H1 (cell line): Measurements from ENCODE around the gene PRG3. TPM values are rescaled to one million over a fixed set of nuclear protein-coding genes. Genes with fewer than 3 reads are reported as not detected.

Experiments used
- CTCF ChIA-PET: fragments of 300-600 bp; sonication (Branson Sonifier 250); formaldehyde crosslinking; loops from one replicate; lab custom pipeline; 2021; ENCODE audit not compliant: partially characterized antibody; lab: Charles Lee
- POLR2A ChIA-PET: fragments of 300-600 bp; sonication (Branson Sonifier 250); formaldehyde crosslinking; loops from one replicate; lab custom pipeline; 2021; ENCODE audit warnings: inconsistent platforms; ENCODE audit not compliant: partially characterized antibody; lab: Charles Lee
- DNase-seq, 2 experiments: peaks; one replicate each; pipeline versions ENCODE4 v3.0.0 to v3.0.0-alpha.2; 2010 to 2022; ENCODE audit warnings: low spot score in 2 of 2, low read depth in 1 of 2, mixed read lengths in 1 of 2
- FAIRE-seq: peaks from 2 replicates; lab custom pipeline; 2011; peaks lifted over from hg19 to GRCh38; lab: Jason Lieb, UNC
- H2AFZ ChIP-seq: 2 replicates; pipeline ENCODE4 v1.8.1; 2012; ENCODE audit warnings: low read length, inconsistent platforms
- H2AK5ac ChIP-seq: 2 replicates; pipeline ENCODE4 v1.6.1; 2013; ENCODE audit warnings: low read depth, low read length
- H2BK120ac ChIP-seq: replicated peaks from 2 replicates; pipeline ENCODE3; 2013; ENCODE audit warnings: low read depth, low read length, inconsistent platforms
- H2BK12ac ChIP-seq: 2 replicates; pipeline ENCODE4 v1.6.1; 2013; ENCODE audit warnings: low read depth, low read length
- H2BK15ac ChIP-seq: 2 replicates; pipeline ENCODE4 v1.6.1; 2013; ENCODE audit warnings: low read length
- H2BK20ac ChIP-seq: 2 replicates; pipeline ENCODE4 v1.6.1; 2013; ENCODE audit warnings: low read length
- H2BK5ac ChIP-seq: 2 replicates; pipeline ENCODE4 v1.6.1; 2013; ENCODE audit warnings: low read depth, low read length
- H3K14ac ChIP-seq: 2 replicates; pipeline ENCODE4 v1.6.1; 2013; ENCODE audit warnings: inconsistent platforms; ENCODE audit not compliant: insufficient read length
- H3K18ac ChIP-seq: 2 replicates; pipeline ENCODE4 v1.6.1; 2013; ENCODE audit warnings: low read length; ENCODE audit errors: extremely low read depth
- H3K23ac ChIP-seq: 2 replicates; pipeline ENCODE4 v1.6.1; 2013; ENCODE audit warnings: inconsistent platforms; ENCODE audit not compliant: insufficient read length
- H3K23me2 ChIP-seq: 2 replicates; pipeline ENCODE4 v1.6.1; 2013; ENCODE audit warnings: low read depth, low read length
- H3K27ac ChIP-seq: 2 replicates; pipeline ENCODE4 v1.6.1; 2011; ENCODE audit warnings: low read depth, low read length, inconsistent platforms
- H3K27me3 ChIP-seq, 4 experiments: replicated peaks in 1 of 4; 1 replicate in 1 of 4; 2 replicates in 3 of 4; pipeline versions ENCODE4 v1.6.1 to v1.8.1; 2011 to 2013; ENCODE audit warnings: low read length in 3 of 4, mild to moderate bottlenecking in 3 of 4, inconsistent platforms in 2 of 4, mixed read lengths in 2 of 4, moderate library complexity in 1 of 4; ENCODE audit not compliant: control insufficient read depth in 3 of 4, insufficient read depth in 3 of 4; ENCODE audit errors: extremely low read depth in 1 of 4
- H3K36me3 ChIP-seq, 4 experiments: 2 replicates each; pipeline versions ENCODE4 v1.6.1 to v1.8.1; 2011 to 2013; ENCODE audit warnings: mild to moderate bottlenecking in 4 of 4, low read length in 3 of 4, moderate library complexity in 2 of 4, control low read depth in 1 of 4, inconsistent platforms in 1 of 4; ENCODE audit not compliant: insufficient read depth in 4 of 4, control insufficient read depth in 2 of 4
- H3K4ac ChIP-seq: replicated peaks from 2 replicates; pipeline ENCODE3; 2013; ENCODE audit warnings: low read length, low read depth, mixed read lengths, inconsistent platforms; ENCODE audit not compliant: insufficient read length
- H3K4me1 ChIP-seq, 4 experiments: replicated peaks in 1 of 4; 1 replicate in 1 of 4; 2 replicates in 3 of 4; pipeline versions ENCODE4 v1.6.1 to v1.8.1; 2011 to 2013; ENCODE audit warnings: low read length in 3 of 4, inconsistent platforms in 2 of 4, mixed read lengths in 1 of 4; ENCODE audit not compliant: insufficient read depth in 4 of 4, control insufficient read depth in 3 of 4
- H3K4me2 ChIP-seq, 2 experiments: 2 replicates each; pipeline versions ENCODE4 v1.6.1 to v1.8.1; 2011 to 2013; ENCODE audit warnings: low read depth in 2 of 2, low read length in 2 of 2, control low read depth in 1 of 2, inconsistent platforms in 1 of 2, mild to moderate bottlenecking in 1 of 2; ENCODE audit not compliant: insufficient read depth in 1 of 2
- H3K4me3 ChIP-seq, 4 experiments: fragments of 200-600, 300-600 bp in 1 of 4; sonication (generic), shearing (Covaris generic), sonication (Bioruptor Twin) in 1 of 4; 2 replicates each; pipeline versions ENCODE4 v1.5.1 to v1.8.1; 2011 to 2016; ENCODE audit warnings: low read length in 4 of 4, low read depth in 3 of 4, control low read depth in 2 of 4, inconsistent platforms in 2 of 4, mild to moderate bottlenecking in 2 of 4, mixed read lengths in 1 of 4, moderate library complexity in 1 of 4; ENCODE audit not compliant: insufficient read depth in 2 of 4; ENCODE audit errors: extremely low read depth in 1 of 4
- H3K56ac ChIP-seq: replicated peaks from 2 replicates; pipeline ENCODE3; 2013; ENCODE audit warnings: low read depth, mild to moderate bottlenecking, mixed read lengths, low read length, inconsistent platforms; ENCODE audit not compliant: insufficient read length
- H3K79me1 ChIP-seq: 2 replicates; pipeline ENCODE4 v1.6.1; 2013; ENCODE audit warnings: low read depth, low read length, control low read depth
- H3K79me2 ChIP-seq, 2 experiments: 2 replicates each; pipeline versions ENCODE4 v1.6.1 to v1.8.1; 2012 to 2013; ENCODE audit warnings: low read length in 2 of 2, mild to moderate bottlenecking in 2 of 2, inconsistent platforms in 1 of 2; ENCODE audit not compliant: insufficient read depth in 2 of 2, control insufficient read depth in 1 of 2
- H3K9ac ChIP-seq, 4 experiments: replicated peaks in 1 of 4; 1 replicate in 1 of 4; 2 replicates in 3 of 4; pipeline versions ENCODE4 v1.6.1 to v1.8.1; 2011 to 2013; ENCODE audit warnings: low read depth in 3 of 4, low read length in 3 of 4, control low read depth in 2 of 4, mild to moderate bottlenecking in 2 of 4, moderate library complexity in 2 of 4, inconsistent platforms in 1 of 4; ENCODE audit errors: extremely low read depth in 1 of 4
- H3K9me3 ChIP-seq, 2 experiments: 2 replicates each; pipeline versions ENCODE4 v1.6.1 to v1.8.1; 2012 to 2013; ENCODE audit warnings: mild to moderate bottlenecking in 2 of 2, moderate library complexity in 2 of 2, control low read depth in 1 of 2, inconsistent platforms in 1 of 2, low read depth in 1 of 2, low read length in 1 of 2, mixed read lengths in 1 of 2; ENCODE audit not compliant: insufficient read depth in 2 of 2
- H4K20me1 ChIP-seq, 2 experiments: replicated peaks in 1 of 2; 2 replicates each; pipeline versions ENCODE3 to v1.8.1; 2011 to 2013; ENCODE audit warnings: inconsistent platforms in 2 of 2, low read length in 2 of 2, mild to moderate bottlenecking in 1 of 2; ENCODE audit not compliant: insufficient read depth in 2 of 2, control insufficient read depth in 1 of 2
- H4K5ac ChIP-seq: 2 replicates; pipeline ENCODE4 v1.6.1; 2013; ENCODE audit warnings: low read length, low read depth, mixed read lengths, inconsistent platforms; ENCODE audit not compliant: insufficient read length
- H4K8ac ChIP-seq: 2 replicates; pipeline ENCODE4 v1.8.0; 2013; ENCODE audit warnings: mild to moderate bottlenecking, moderate library complexity, low read length, inconsistent platforms; ENCODE audit not compliant: insufficient read depth; ENCODE audit errors: extremely low read depth
- H4K91ac ChIP-seq: replicated peaks from 2 replicates; pipeline ENCODE3; 2013; ENCODE audit warnings: low read length, mixed read lengths, inconsistent platforms; ENCODE audit not compliant: insufficient read length
- GABPA ChIP-seq: IDR thresholded peaks from 2 replicates; pipeline ENCODE4 v1.6.1; 2011; ENCODE audit warnings: mild to moderate bottlenecking, low read length, moderate library complexity, borderline replicate concordance; ENCODE audit not compliant: insufficient read depth
- KDM5A ChIP-seq: fragments of 200-600 bp; IDR thresholded peaks from 2 replicates; pipeline ENCODE4 v1.7.1; 2012; ENCODE audit warnings: mild to moderate bottlenecking, low read length, inconsistent platforms, mixed read lengths
- USF2 ChIP-seq: IDR thresholded peaks from 2 replicates; pipeline ENCODE4 v1.6.1; 2011; ENCODE audit warnings: low read length, improper control_type of control experiment
- WGBS, 2 experiments: shearing (Covaris generic) in 1 of 2; methylation state at CpG; one replicate each; pipeline versions ENCODE4 v1.1.6 to v1.1.7; 2013 to 2015; ENCODE audit warnings: low lambda C conversion rate in 2 of 2, mixed read lengths in 2 of 2, inconsistent platforms in 1 of 2, low coverage in 1 of 2, missing lambda C conversion rate in 1 of 2; ENCODE audit not compliant: insufficient replicate concordance in 2 of 2, insufficient coverage in 1 of 2, insufficient read length in 1 of 2; ENCODE audit errors: extremely low coverage in 1 of 2, missing lambda C conversion rate in 1 of 2; 5-methylcytosine and 5-hydroxymethylcytosine counted together
- polyA plus RNA-seq, 7 experiments: library from polyadenylated mRNA; depleted of rRNA in 3 of 7; stranded (reverse) in 5 of 7; unstranded in 2 of 7; fragments of >200 nt in 5 of 7; fragments of 200-250 nt in 2 of 7; gene quantifications; 1 replicate in 5 of 7; 2 replicates in 1 of 7; 4 replicates in 1 of 7; pipeline versions ENCODE4 v1.2.1 to v1.2.3, GENCODE V29; 2011 to 2013; ENCODE audit warnings: missing spikeins in 2 of 7, mixed read lengths in 2 of 7
- total RNA-seq: library from RNA; stranded (reverse); fragmentation: NEBNext Ultra II Directional; extraction: Animal tissue kit (Norgen Biotek cat#: 25700); gene quantifications from 2 replicates; pipeline ENCODE4 v1.2.1, GENCODE V29; 2021

The PRG3 gene
- total and polyA plus RNA-seq, 2 of the 8 experiments (the other 6 are each of a cell fraction or from before 2014, with no cell fraction given): not detected

- WGBS, 2 experiments: 87% methylated on average over 3 of the region's 3 CpGs; no CpG with 5 or more reads in 1 of the 2 experiments
- Histone ChIP-seq H3K56ac (no peak overlapping the region), H3K4me3 (no peak overlapping the region), H3K4me1 (peaks cover 0 to 6% (median 3%) of the 10 kb centered on the region in 4 experiments; a peak in 4 of 7 replicates), H3K23ac (no peak overlapping the region), H3K79me2 (no peaks in the 10 kb centered on the region), H2BK5ac (no peak overlapping the region)
- FAIRE-seq: no peak
- DNase-seq: no peak
- POLR2A ChIA-PET: interaction anchor here (1.3 kb wide), 1 partner anchor 22 kb away, joined by 3 read pairs; the partner anchor contains the start of gene SSRP1
- TF ChIP-seq USF2: no peak
- no peak for TF ChIP-seq KDM5A
- TF ChIP-seq GABPA: no peak
- TF ChIP-seq, all 59 proteins: peak for 0
- Histone ChIP-seq H4K5ac (no peak overlapping the region), H3K27ac (no peak overlapping the region), H2BK120ac (no peak overlapping the region), H3K27me3 (no peaks in the 10 kb centered on the region; a peak in 1 of 7 replicates), H2AK5ac (no peak overlapping the region), H4K8ac (no peak overlapping the region), H3K9ac (no peak overlapping the region), H3K36me3 (no peaks in the 10 kb centered on the region), H2BK12ac (no peak overlapping the region), H3K23me2 (no peaks in the 10 kb centered on the region; the same call in 1 of the 2 replicates), H4K91ac (no peak overlapping the region), H3K4me2 (no peak overlapping the region), H3K14ac (no peak overlapping the region), H3K79me1 (no peaks in the 10 kb centered on the region), H3K9me3 (no peaks in the 10 kb centered on the region), H2AFZ (no peak overlapping the region), H2BK15ac (no peak overlapping the region), H4K20me1 (no peaks in the 10 kb centered on the region), H3K4ac (no peak overlapping the region), H3K18ac (no peak overlapping the region), H2BK20ac (no peak overlapping the region)
- CTCF ChIA-PET: interaction anchor here (1.1 to 2.7 kb wide), 7 partner anchors 9 to 169 kb away, joined by 3 to 13 read pairs (median 4); no protein-coding TSS in a partner anchor
Measured at GRCh38 chr11:57357310-57357709, 23.6 kb downstream of the PRG3 start.
